Amygdala (tissue), 56 donors: ENCODE results near the gene ABCA4.

Experiments
- DNase-seq, 56 donors: peaks; one replicate each; lab custom pipeline; 2025; lab: John Stamatoyannopoulos, UW

The ABCA4 gene

GRCh38 chr1:94087193-94087592 is 33.8 kb downstream of the ABCA4 start:
- no peak for DNase-seq

GRCh38 chr1:94084547-94084946 is 36.4 kb downstream of the ABCA4 start:
- no peak for DNase-seq

GRCh38 chr1:94084085-94084484 is 36.9 kb downstream of the ABCA4 start:
- no peak for DNase-seq

GRCh38 chr1:94083681-94084080 is 37.3 kb downstream of the ABCA4 start:
- no peak for DNase-seq

GRCh38 chr1:94081566-94082344 is 39.2 kb downstream of the ABCA4 start:
- DNase-seq, result no peak

DNA sequence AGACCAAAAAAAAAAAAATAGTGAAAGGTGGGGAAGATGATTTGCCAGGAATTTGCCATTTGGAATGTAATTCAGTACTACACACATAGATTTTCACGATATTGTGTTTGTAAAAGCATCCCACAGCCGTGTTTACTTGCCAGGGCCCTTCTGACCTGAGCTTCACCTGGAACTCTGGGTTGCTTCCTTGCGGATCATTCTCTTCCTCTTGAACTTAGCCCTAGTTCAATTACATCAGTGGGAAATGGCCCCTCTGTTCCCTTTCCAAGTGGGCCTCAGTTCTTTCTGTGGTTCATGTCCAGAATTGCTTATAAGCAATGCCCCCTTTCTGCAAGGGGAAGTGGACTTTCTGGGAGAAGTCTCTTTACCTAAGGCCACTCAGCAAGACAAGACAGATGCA is 41.0 kb downstream of the ABCA4 start:
- no peak for DNase-seq

GRCh38 chr1:94079080-94079940 is 41.6 kb downstream of the ABCA4 start:
- DNase-seq, result no peak

- DNase-seq, result no peak
Observed at GRCh38 chr1:94072840-94073522, 48.0 kb downstream of the ABCA4 start.

- DNase-seq, result no peak
Observed at GRCh38 chr1:94071976-94072375, 49.0 kb downstream of the ABCA4 start.

DNA sequence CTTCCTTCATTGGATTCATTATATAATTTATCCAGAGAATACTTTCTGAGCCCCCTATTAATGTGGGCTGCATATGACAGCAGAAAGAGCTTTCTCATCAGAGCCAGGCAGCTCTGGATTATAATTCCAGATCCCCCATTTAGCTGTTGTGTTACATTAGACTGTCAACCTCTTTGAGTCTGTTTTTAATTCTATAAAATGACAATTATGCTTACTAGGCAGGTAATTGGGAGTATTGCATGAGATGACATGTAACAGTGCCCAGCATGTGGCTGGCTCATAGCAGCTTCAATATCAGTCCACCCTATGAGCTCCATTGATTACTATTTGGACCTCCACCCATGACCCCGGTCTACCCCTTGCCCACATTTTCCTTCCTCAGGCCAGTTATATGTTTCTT is 49.6 kb downstream of the ABCA4 start:
- no peak for DNase-seq

GRCh38 chr1:94070865-94071264 is 50.1 kb downstream of the ABCA4 start:
- no peak for DNase-seq

DNA sequence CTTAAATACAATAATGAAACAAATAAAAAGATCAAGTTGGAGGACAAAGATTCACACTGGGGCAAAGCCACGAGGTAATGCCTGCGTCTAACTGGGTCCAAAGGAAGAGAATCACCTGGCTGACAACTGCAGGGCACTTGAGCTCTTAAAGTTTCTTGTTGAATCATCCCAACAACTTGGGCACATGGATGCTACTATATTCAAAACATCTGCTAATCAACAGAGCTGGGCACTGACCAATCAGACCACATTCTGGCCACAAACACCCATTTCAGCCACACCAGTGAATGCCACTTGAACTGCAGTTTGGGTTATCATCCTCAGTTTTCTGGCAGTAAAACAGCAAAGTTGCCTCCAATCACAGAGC is 51.0 kb downstream of the ABCA4 start:
- no peak for DNase-seq

- peak in 1 of 56 donors; percentile 3 for DNase-seq
Observed at GRCh38 chr1:94068999-94069918, 51.7 kb downstream of the ABCA4 start.

DNA sequence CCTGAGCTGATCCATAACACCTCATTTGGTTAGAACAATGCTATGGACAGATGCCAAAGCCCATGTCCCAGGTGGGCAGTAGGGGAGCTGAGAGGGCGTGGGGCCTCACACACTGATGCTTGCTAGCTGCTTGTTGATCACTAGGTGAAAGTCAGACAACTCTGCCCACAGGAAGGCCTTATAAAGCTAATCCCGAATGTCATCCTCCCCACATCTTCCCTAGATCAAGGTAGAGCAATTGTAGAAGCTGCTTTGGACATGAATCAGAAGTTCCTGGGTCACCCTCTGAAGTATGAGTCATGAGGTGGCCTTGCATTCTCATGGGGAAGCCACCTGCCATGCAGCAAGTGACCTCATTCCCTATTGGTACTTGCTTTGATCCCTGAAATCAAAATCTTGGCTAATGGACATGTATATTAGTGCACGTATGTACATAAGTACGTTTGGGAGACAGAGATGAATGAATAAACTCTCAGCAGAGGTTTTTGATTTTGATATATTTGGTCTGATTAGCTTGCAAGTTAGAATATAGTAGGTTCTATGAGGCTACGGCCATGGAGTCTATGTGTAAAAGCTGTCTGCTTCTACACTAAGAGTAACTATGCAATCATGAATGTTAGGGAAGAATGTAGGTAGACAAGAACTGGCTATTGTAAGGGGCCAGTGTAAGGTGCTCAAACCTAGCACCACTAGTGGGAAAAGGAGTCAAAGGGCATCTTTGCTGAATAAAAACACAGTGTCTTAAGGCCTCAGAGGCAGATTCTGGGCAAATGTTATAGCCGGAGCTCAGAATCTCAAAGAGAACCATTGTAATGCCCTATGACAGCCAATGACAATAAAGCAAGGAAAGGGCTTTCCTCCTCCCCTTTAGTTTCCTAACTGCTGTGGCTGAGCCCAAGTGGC is 52.6 kb downstream of the ABCA4 start:
- no peak for DNase-seq

- DNase-seq, result no peak
Observed at GRCh38 chr1:94067196-94067595, 53.8 kb downstream of the ABCA4 start.

DNA sequence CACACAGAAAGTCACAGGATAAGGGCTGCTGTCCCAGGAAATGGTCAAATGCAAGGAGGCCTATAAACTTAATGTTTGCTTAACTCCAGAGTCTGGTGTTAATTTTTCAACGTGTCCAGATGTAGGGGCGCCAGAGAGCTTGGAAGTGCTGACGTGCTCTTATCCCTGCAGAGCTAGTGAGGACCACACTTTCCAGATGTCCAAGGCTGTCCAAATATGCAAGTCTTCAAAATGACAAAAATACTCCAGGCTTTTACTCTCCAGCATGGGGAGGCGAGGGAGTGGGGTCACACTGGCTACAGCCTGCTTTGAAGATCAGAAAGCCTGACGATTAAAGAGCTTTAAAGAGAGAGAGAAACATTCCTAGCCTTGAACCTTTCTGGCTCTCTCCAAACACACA is 57.6 kb downstream of the ABCA4 start:
- peak in 3 of 56 donors; percentile 3 to 12 (median 3) for DNase-seq

DNA sequence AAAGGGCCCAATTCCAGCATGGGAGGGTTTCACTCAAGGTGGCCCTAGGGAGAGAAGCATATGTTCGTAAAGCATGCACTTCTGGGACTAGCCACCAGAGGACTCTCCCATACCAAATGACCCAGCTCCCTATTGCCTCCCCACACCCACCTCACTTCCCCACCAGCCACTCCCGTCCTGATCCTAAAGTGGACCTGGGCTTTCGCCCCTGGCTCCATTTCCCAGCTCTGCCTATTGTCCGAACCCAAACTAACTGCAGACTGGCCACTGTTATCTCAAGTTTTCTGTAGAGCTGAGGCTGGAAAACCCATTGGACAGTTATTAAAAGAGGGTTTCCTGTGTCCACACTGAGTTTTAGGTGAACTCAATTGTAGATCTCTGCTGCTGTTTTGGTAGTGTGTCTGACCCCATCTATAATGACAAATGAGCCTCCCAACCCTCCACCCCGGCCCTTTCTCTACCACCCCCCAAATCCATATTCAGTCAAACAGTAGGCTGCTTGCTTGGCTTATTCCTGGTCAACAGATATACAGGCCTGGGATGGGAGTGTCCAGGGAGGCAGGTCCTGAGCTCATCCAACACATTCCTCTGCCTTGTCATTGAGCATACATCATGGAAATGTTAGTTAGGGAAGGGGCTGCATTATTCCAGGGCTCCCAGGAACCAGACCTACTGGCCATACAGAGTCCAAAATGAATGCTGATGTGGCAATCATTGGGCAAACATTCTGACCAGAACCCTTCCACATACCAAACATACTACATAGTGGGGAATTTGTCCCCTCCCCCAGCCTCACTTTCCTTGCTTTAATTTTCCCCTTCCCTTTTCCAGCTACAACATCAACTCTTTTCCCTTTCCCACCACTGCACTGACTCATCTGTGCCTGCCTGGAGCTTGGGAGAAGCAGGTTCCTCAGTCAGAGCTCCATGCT is 59.2 kb downstream of the ABCA4 start:
- peak in 37 of 56 donors; percentile 2 to 76 (median 25) for DNase-seq

DNA sequence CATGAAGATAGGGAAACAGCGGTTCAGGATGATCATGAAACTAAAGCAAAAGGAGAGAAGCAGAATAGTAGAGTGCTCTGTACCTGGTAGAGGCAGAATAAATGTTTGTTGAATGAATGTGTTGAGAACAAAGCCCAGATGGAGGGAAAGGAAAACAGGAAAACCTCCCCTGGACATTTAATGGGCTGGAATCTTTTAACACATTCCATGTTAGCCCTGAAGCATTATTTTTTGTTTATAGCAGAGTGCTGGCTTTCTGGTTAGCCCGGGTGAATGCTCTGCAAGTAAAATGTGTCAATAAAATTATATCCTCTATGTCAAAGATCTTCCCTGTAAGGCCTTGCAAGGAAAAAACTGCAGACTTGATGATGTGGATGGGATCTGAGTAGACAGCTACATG is 60.2 kb downstream of the ABCA4 start:
- DNase-seq, result no peak
